PC-3 (cell line): ENCODE data around the gene ABLIM1.

ENCODE experiments used
- CTCF ChIP-seq: fragments of 300-600 bp; sonication (generic); conservative IDR thresholded peaks from 2 replicates; pipeline ENCODE4 v1.5.1; 2017; ENCODE audit warnings: antibody characterized with exemption, low read depth, mild to moderate bottlenecking, low read length
- EZH2 ChIP-seq: fragments of 300-600 bp; sonication (generic); IDR thresholded peaks from one replicate; pipeline ENCODE4 v1.6.1; 2017; ENCODE audit warnings: antibody characterized with exemption, mild to moderate bottlenecking, low read length; ENCODE audit not compliant: unreplicated experiment

GRCh38 chr10:114678336-114678735, 20.3 kb upstream of the ABLIM1 start:
- TF ChIP-seq CTCF (no peak), EZH2 (no peak)
